Adipose tissue (tissue), 3 donors: ENCODE measurements around the gene TMEM190. TPM values are rescaled to one million over a fixed set of nuclear protein-coding genes. Genes with fewer than 3 reads are reported as not detected.

ENCODE experiments used
- H3K27ac ChIP-seq: one replicate; pipeline ENCODE4 v1.5.1; 2013; ENCODE audit warnings: low read depth, low read length
- WGBS, 3 donors: extraction: QIAGEN DNeasy Blood & Tissue Kit; methylation state at CpG; one replicate each; pipeline ENCODE4 v1.1.7; 2013; 5-methylcytosine and 5-hydroxymethylcytosine counted together
- polyA plus RNA-seq, 3 donors: library from polyadenylated mRNA; stranded (reverse); fragments of 200-250 nt; gene quantifications; one replicate each; pipeline ENCODE4 v1.2.3, GENCODE V29; 2013
- donor health status: healthy with polysubstance abuse.
- donor health status: Bipolar disorder and iron deficiency.
- donor health status: healthy.

TMEM190 gene
- polyA plus RNA-seq, 3 donors: not detected

- 65 to 84% (median 82%) methylated on average over 3 of the region's 3 CpGs for WGBS, 3 donors
- no peak overlapping the region for H3K27ac ChIP-seq
Measured at GRCh38 chr19:55366790-55367189, 9.8 kb upstream of the TMEM190 start.

- WGBS, 3 donors: 70 to 92% (median 90%) methylated on average over 16 of the region's 16 CpGs
- H3K27ac ChIP-seq: no peak overlapping the region
Measured at GRCh38 chr19:55368106-55368505, 8.5 kb upstream of the TMEM190 start.

- WGBS, 3 donors: 13 to 21% (median 14%) methylated on average over 26 to 52 of the region's 54 CpGs
- H3K27ac ChIP-seq: no peak overlapping the region
Measured at GRCh38 chr19:55368701-55369563, 7.7 kb upstream of the TMEM190 start.

GRCh38 chr19:55369653-55370304, 6.8 kb upstream of the TMEM190 start:
- 1 to 2% (median 2%) methylated on average over 27 to 58 of the region's 59 CpGs for WGBS, 3 donors
- no peak overlapping the region for H3K27ac ChIP-seq

- WGBS, 3 donors: 4 to 9% (median 8%) methylated on average over 32 of the region's 32 CpGs
- no peak within 1 kb of the TSS for H3K27ac ChIP-seq
Measured at GRCh38 chr19:55370305-55370988, 6.2 kb upstream of the TMEM190 start, which contains the start of gene IL11. Gene IL11, minus strand, starts transcription at chr19:55370463. Its CDS starts 153 bp downstream, at chr19:55370310.

- H3K27ac ChIP-seq: no peak overlapping the region
- WGBS, 3 donors: 33 to 39% (median 38%) methylated on average over 24 of the region's 24 CpGs
Measured at GRCh38 chr19:55372316-55373081, 4.1 kb upstream of the TMEM190 start.

- 43 to 61% (median 56%) methylated on average over 9 of the region's 9 CpGs for WGBS, 3 donors
- H3K27ac ChIP-seq: no peak overlapping the region
Measured at GRCh38 chr19:55373306-55373992, 3.2 kb upstream of the TMEM190 start.

- no peak overlapping the region for H3K27ac ChIP-seq
- WGBS, 3 donors: 6 to 15% (median 12%) methylated on average over 23 to 31 of the region's 31 CpGs
Measured at GRCh38 chr19:55373993-55374757, 2.5 kb upstream of the TMEM190 start.

GRCh38 chr19:55377356-55378131, 918 bp downstream of the TMEM190 start:
- WGBS, 3 donors: 23 to 29% (median 25%) methylated on average over 39 to 43 of the region's 43 CpGs
- H3K27ac ChIP-seq: no peak overlapping the region

- whole genome bisulfite sequencing, 3 donors: 73 to 89% (median 81%) methylated on average over 8 to 11 of the region's 11 CpGs
- H3K27ac ChIP-seq: no peak overlapping the region
Measured at GRCh38 chr19:55379174-55379573, 2.5 kb downstream of the TMEM190 start.

GRCh38 chr19:55382013-55382412, 5.4 kb downstream of the TMEM190 start:
- 97 to 100% (median 98%) methylated on average over 5 of the region's 5 CpGs for WGBS, 3 donors

GRCh38 chr19:55382522-55383054, 6.0 kb downstream of the TMEM190 start:
- no peak overlapping the region for H3K27ac ChIP-seq
- WGBS, 3 donors: 88 to 100% (median 97%) methylated on average over 3 of the region's 3 CpGs

More at GRCh38 chr19:55382013-55382412, 5.4 kb downstream of the TMEM190 start:
- no peak overlapping the region for H3K27ac ChIP-seq

GRCh38 chr19:55383279-55384130, 6.9 kb downstream of the TMEM190 start:
- H3K27ac ChIP-seq: no peak overlapping the region
- WGBS, 3 donors: 4% methylated on average over 74 to 88 of the region's 88 CpGs

GRCh38 chr19:55384131-55384919, 7.7 kb downstream of the TMEM190 start, which contains the start of gene TMEM238:
Gene TMEM238, minus strand, starts transcription at chr19:55384292. Its CDS starts 33 bp downstream, at chr19:55384259.
- WGBS, 3 donors: 11 to 17% (median 16%) methylated on average over 71 to 72 of the region's 72 CpGs
- H3K27ac ChIP-seq: peak within 1 kb of the TSS; percentile 12
